Measurements from ENCODE around the gene REG3A. TPM values are rescaled to one million over a fixed set of nuclear protein-coding genes. Genes with fewer than 3 reads are reported as not detected.

Gene REG3A
- total RNA-seq, result not detected

- DNase-seq (ENCODE audit: low spot score in 2 of 2), result no peak
These were observed at the start of gene REG3A for GRCh38 chr2:79159653-79160052. Gene REG3A (minus strand): TSS chr2:79159753. CDS start chr2:79159405, 348 bp downstream.

GRCh38 chr2:79200762-79201161 lies 41.2 kb upstream of the REG3A start:
- Histone ChIP-seq H3K27ac (no peak overlapping the region), H3K36me3 (no peaks in the 10 kb centered on the region)
- intact Hi-C loops (cut with DNase I; ENCODE audit: low total_unique reads), result no loop called here

More at GRCh38 chr2:79159653-79160052, at the start of gene REG3A:
- Histone ChIP-seq H3K36me3 (no peaks in the 10 kb centered on the region), H3K4me3 (no peak within 1 kb of the TSS), H3K27me3 (no peaks in the 10 kb centered on the region), H3K4me1 (no peaks in the 10 kb centered on the region), H3K27ac (no peak within 1 kb of the TSS), H3K9me3 (no peaks in the 10 kb centered on the region)
- TF ChIP-seq CTCF (IDR thresholded peaks at IDR 0.05) (no peak), POLR2AphosphoS5 (IDR thresholded peaks at IDR 0.05) (no peak), POLR2A (IDR thresholded peaks at IDR 0.05) (no peak)
- intact Hi-C loops (cut with DNase I; ENCODE audit: low total_unique reads), result no loop called here

GRCh38 chr2:79191816-79192215 lies 32.3 kb upstream of the REG3A start:
- Histone ChIP-seq H3K9me3 (no peaks in the 10 kb centered on the region), H3K4me3 (no peak overlapping the region), H3K27ac (no peak overlapping the region), H3K27me3 (no peaks in the 10 kb centered on the region), H3K36me3 (no peaks in the 10 kb centered on the region), H3K4me1 (no peaks in the 10 kb centered on the region)
- DNase-seq (ENCODE audit: low spot score in 2 of 2), result no peak
- no peak for TF ChIP-seq POLR2A (IDR thresholded peaks at IDR 0.05)
- no peak for TF ChIP-seq POLR2AphosphoS5 (IDR thresholded peaks at IDR 0.05)
- intact Hi-C loops (cut with DNase I; ENCODE audit: low total_unique reads), result no loop called here

More at GRCh38 chr2:79200762-79201161, 41.2 kb upstream of the REG3A start:
- DNase-seq (ENCODE audit: low spot score in 2 of 2), result no peak
- Histone ChIP-seq H3K9me3 (no peaks in the 10 kb centered on the region), H3K27me3 (no peaks in the 10 kb centered on the region), H3K4me1 (no peaks in the 10 kb centered on the region), H3K4me3 (no peak overlapping the region)
- TF ChIP-seq CTCF (IDR thresholded peaks at IDR 0.05), result no peak
- TF ChIP-seq POLR2AphosphoS5 (IDR thresholded peaks at IDR 0.05), result no peak
- TF ChIP-seq POLR2A (IDR thresholded peaks at IDR 0.05), result no peak

- H3K27ac ChIP-seq, result no peak overlapping the region
- H3K27me3 ChIP-seq, result no peaks in the 10 kb centered on the region
- no peaks in the 10 kb centered on the region for H3K9me3 ChIP-seq
- H3K36me3 ChIP-seq, result no peaks in the 10 kb centered on the region
- intact Hi-C loops (cut with DNase I; ENCODE audit: low total_unique reads), result no loop called here
- no peak for DNase-seq (ENCODE audit: low spot score in 2 of 2)
- H3K4me1 ChIP-seq, result no peaks in the 10 kb centered on the region
- TF ChIP-seq POLR2A (IDR thresholded peaks at IDR 0.05) (no peak), POLR2AphosphoS5 (IDR thresholded peaks at IDR 0.05) (no peak), CTCF (IDR thresholded peaks at IDR 0.05) (no peak)
- H3K4me3 ChIP-seq, result no peak overlapping the region
These were observed 31.5 kb upstream of the REG3A start for GRCh38 chr2:79191081-79191480.

GRCh38 chr2:79189465-79189864 lies 29.9 kb upstream of the REG3A start:
- Histone ChIP-seq H3K4me3 (no peak overlapping the region), H3K9me3 (no peaks in the 10 kb centered on the region), H3K36me3 (no peaks in the 10 kb centered on the region), H3K27ac (no peak overlapping the region), H3K4me1 (no peaks in the 10 kb centered on the region), H3K27me3 (no peaks in the 10 kb centered on the region)
- intact Hi-C loops (cut with DNase I; ENCODE audit: low total_unique reads), result no loop called here
- no peak for DNase-seq (ENCODE audit: low spot score in 2 of 2)
- TF ChIP-seq POLR2A (IDR thresholded peaks at IDR 0.05) (no peak), CTCF (IDR thresholded peaks at IDR 0.05) (no peak), POLR2AphosphoS5 (IDR thresholded peaks at IDR 0.05) (no peak)

GRCh38 chr2:79181617-79182016 lies 22.1 kb upstream of the REG3A start:
- Histone ChIP-seq H3K9me3 (peaks cover 0 to 36% of the 10 kb centered on the region in 2 donors), H3K36me3 (no peaks in the 10 kb centered on the region), H3K27me3 (no peaks in the 10 kb centered on the region), H3K27ac (no peak overlapping the region), H3K4me3 (no peak overlapping the region), H3K4me1 (no peaks in the 10 kb centered on the region)
- intact Hi-C loops (cut with DNase I; ENCODE audit: low total_unique reads), result no loop called here
- TF ChIP-seq POLR2A (IDR thresholded peaks at IDR 0.05), result no peak
- TF ChIP-seq CTCF (IDR thresholded peaks at IDR 0.05), result no peak
- TF ChIP-seq POLR2AphosphoS5 (IDR thresholded peaks at IDR 0.05), result no peak
- DNase-seq (ENCODE audit: low spot score in 2 of 2), result no peak
